ENCODE data around the gene CNTNAP4.

Gene CNTNAP4

DNA sequence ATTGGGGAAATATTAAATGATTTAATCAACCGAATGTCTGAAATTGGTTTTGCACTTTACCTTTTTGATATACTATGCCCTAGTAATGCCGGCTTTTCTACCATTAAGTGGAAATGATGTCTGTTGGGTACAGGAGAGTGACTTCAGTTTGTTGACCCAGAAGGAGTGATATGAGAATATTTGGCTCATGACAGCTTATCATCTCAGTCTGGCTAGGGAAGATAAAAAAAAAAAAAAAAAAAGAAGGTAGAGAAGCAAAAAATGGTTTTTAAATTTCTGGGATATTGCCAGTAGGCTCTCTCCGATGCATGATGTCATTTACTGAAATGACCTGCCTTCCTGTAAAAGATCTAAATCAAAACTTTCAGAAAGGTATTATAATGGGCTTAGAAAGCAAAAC lies 69.0 kb downstream of the CNTNAP4 start:
- Mint-ChIP-seq H3K4me1 (no peaks in the 10 kb centered on the region), H3K27ac (no peak overlapping the region), H3K4me3 (no peak overlapping the region), H3K36me3 (no peaks in the 10 kb centered on the region), H3K27me3 (peaks cover 2% of the 10 kb centered on the region), H3K9me3 (peaks cover 7% of the 10 kb centered on the region)

DNA sequence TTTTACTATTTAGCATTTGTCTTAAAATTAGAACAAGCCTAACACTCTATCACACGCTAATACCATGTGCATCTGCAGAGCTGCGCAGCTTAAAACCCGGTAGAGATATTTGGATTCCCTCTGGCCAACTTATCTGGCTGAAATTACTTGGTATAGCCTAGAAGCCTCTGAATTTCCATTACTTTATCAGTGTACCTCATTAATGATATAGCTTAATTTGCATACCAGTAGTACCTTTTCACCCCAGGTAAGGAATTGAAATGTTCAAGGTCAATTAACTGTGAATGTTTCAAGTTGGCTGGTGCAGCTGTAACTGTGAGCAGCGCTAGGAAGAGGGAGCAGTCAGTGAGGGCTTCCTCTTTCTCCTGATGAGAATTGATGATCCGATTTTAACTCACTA lies 74.2 kb downstream of the CNTNAP4 start:
- no peak overlapping the region for H3K27ac Mint-ChIP-seq

DNA sequence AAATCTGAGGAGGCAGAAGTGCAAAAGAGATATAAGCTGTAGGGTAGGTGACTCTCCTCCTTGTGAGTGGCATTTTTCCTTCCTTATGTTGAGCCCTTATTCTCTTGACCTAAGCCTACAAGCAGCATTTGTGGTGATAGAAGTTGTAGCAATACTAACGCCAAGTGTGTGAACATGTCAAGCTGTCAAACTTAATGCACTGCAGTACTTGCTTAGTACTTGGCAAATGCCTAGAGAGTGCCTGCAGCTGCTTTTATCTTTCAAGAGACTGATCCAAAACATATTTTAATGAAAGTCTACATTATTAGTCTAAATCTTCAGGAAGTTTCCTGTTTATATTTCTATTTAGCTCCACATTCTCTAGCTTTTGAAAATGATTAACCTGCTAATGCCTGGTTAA lies 83.2 kb downstream of the CNTNAP4 start:
- Mint-ChIP-seq H3K27me3 (no peaks in the 10 kb centered on the region), H3K4me3 (no peak overlapping the region), H3K9me3 (peaks cover 15% of the 10 kb centered on the region), H3K4me1 (no peaks in the 10 kb centered on the region), H3K36me3 (no peaks in the 10 kb centered on the region), H3K27ac (no peak overlapping the region)

More for the DNA sequence above, 74.2 kb downstream of the CNTNAP4 start:
- no peak overlapping the region for H3K4me3 Mint-ChIP-seq
- no peaks in the 10 kb centered on the region for H3K4me1 Mint-ChIP-seq
- peaks cover 5% of the 10 kb centered on the region for H3K9me3 Mint-ChIP-seq
- peaks cover 2% of the 10 kb centered on the region for H3K27me3 Mint-ChIP-seq
- no peaks in the 10 kb centered on the region for H3K36me3 Mint-ChIP-seq

DNA sequence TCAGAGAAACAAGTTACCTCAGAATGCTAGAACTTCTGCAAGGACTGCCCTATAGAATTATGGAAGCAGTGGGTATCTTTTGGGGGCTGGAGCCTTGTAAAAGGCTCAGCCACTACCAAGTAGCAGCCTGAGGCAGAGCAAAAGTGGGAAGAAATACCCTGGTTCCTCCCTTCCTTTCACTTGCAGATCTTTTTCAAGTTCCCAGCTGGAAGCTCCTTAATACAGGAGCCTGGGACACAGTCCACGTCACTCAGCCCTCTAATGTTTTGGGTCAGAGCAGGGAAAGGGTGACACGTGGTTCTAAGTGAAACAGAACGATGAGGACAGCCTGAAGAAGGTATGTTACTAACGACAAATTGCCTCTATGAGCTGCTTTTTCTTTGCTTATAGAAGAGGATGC lies 93.1 kb downstream of the CNTNAP4 start:
- Mint-ChIP-seq H3K4me1 (no peaks in the 10 kb centered on the region), H3K27ac (no peak overlapping the region), H3K4me3 (no peak overlapping the region), H3K36me3 (no peaks in the 10 kb centered on the region), H3K9me3 (peaks cover 4% of the 10 kb centered on the region), H3K27me3 (no peaks in the 10 kb centered on the region)

DNA sequence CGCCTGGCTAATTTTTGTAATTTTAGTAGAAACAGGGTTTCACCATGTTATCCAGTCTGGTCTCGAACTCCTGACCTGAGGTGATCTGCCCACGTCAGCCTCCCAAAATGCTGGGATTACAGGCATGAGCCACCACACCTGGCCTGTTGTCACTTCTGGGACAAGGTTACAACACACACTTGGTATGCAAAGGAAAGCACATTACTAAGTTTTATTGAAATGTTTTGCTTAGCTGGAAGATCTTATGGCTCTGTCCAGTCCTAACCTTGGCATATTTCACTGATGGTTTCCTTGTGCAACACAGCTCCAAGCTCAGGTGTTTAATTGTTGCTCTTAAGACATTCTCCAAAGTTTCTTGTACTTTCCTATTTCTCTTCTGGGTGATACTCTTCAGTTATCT lies 94.2 kb downstream of the CNTNAP4 start:
- Mint-ChIP-seq H3K9me3 (peaks cover 10% of the 10 kb centered on the region), H3K4me3 (no peak overlapping the region), H3K36me3 (no peaks in the 10 kb centered on the region), H3K4me1 (no peaks in the 10 kb centered on the region), H3K27ac (no peak overlapping the region), H3K27me3 (no peaks in the 10 kb centered on the region)

DNA sequence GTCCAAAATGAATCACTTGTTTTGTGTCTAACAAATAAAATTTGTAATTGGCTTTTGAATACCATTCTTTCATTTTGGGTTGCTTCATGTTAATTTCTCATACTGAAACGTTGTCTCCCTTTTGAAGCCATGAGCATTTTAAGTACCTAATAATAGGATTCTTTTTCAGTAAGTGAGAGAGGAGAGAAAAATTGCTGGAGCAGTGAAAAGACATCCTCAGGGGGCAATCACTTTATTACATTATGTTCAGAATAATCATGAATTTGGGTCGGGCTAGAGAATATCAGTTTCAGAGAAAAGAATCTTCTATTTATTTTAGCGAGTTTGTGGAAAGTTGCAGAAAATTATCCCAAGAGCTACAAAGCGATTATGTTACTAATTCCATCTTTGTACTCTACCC lies 96.8 kb downstream of the CNTNAP4 start:
- H3K9me3 Mint-ChIP-seq = peaks cover 13% of the 10 kb centered on the region
- no peak overlapping the region for H3K27ac Mint-ChIP-seq
- no peaks in the 10 kb centered on the region for H3K27me3 Mint-ChIP-seq
- no peaks in the 10 kb centered on the region for H3K36me3 Mint-ChIP-seq
- H3K4me1 Mint-ChIP-seq = no peaks in the 10 kb centered on the region
- H3K4me3 Mint-ChIP-seq = no peak overlapping the region

DNA sequence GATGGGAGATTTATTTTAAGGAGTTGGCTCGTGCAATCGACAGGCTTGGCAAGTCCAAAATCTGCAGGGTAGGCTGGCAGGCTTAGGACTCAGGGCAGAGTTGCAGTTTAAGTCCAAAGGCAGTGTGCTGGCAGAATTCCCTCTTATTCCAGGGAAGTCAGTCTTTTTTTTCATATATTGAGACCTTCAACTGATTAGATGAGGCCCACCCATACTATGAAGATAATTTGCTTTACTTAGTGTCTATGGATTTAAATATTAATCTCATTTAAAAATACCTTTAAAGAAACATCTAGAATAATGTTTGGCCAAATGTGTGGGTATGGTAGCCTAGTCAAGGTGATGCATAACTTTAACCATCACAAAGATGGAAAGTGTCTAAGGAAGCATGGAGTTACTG lies 99.8 kb downstream of the CNTNAP4 start:
- Mint-ChIP-seq H3K4me3 (no peak overlapping the region), H3K27me3 (no peaks in the 10 kb centered on the region), H3K36me3 (no peaks in the 10 kb centered on the region), H3K4me1 (no peaks in the 10 kb centered on the region), H3K27ac (no peak overlapping the region), H3K9me3 (peaks cover 9% of the 10 kb centered on the region)

DNA sequence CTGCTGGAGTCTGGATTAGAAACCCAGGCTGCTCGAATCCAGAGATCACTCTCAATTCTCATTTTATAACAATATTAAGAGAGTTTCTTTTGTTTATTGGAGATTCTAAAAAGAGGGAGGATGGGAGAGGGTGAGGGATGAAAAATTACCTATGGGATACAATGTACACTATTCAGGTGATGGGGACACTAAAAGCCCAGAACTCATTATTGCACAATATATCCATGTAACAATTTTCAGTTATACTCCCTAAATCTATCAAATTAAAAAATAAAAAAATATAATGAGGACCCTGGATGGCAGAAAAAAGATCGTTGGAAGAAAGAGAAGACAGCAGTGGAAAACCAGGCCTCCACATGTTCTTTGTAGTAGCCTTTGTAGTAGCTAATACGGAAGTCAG lies 100.8 kb downstream of the CNTNAP4 start:
- Mint-ChIP-seq H3K27ac (no peak overlapping the region), H3K9me3 (peaks cover 10% of the 10 kb centered on the region), H3K4me3 (no peak overlapping the region), H3K4me1 (no peaks in the 10 kb centered on the region), H3K36me3 (no peaks in the 10 kb centered on the region), H3K27me3 (no peaks in the 10 kb centered on the region)

DNA sequence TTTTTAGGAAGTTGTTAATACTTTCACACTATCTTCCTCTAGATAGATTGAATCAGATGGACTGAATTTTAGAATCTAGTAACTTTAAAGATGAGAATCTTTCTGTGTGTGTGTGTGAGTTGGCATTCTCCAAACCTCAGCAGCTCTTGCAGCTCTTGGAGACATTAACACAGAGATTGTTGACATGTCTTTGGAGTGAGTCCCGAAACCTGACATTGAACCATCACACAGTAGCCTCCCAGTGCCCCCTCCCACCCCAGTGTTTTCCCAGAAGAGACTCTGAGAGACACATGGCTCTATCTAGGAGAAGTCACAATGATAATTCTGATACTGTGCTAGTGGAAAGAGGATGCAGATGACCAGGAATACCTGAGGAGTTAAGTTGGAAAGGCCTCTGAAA lies 103.9 kb downstream of the CNTNAP4 start:
- no peaks in the 10 kb centered on the region for H3K27me3 Mint-ChIP-seq
- no peaks in the 10 kb centered on the region for H3K4me1 Mint-ChIP-seq
- no peak overlapping the region for H3K27ac Mint-ChIP-seq
- no peak overlapping the region for H3K4me3 Mint-ChIP-seq
- peaks cover 13% of the 10 kb centered on the region for H3K9me3 Mint-ChIP-seq
- no peaks in the 10 kb centered on the region for H3K36me3 Mint-ChIP-seq

DNA sequence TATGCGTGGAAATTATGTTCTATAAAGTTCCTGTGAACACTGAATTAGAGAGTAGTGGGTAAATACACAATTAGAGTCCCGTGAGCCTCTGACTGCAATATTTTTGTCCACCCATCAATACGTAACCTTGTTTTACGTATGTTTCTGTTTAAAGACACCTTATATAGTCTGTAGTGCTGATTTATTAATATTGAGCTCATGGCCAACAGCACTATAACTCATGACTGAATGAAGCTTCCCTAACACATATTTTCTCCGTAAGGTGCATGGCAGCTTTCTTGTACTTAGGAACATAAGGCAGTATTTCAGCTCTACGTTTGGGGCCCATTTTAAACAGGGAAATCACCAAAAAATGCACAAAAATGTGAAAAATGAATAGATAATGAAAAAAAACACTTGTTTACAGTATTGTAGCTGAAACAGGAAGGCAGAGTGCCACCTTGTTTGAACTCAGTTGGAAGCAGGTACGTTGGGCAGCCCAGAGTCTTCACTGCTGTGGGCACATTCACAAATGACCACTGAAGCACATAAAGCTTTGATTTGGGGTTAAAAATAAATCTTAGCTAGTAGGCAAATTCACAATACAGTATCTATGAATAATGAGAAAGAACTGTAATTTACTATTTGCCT lies 108.5 kb downstream of the CNTNAP4 start:
- Mint-ChIP-seq H3K4me1 (no peaks in the 10 kb centered on the region), H3K36me3 (no peaks in the 10 kb centered on the region), H3K27ac (no peak overlapping the region), H3K27me3 (no peaks in the 10 kb centered on the region), H3K4me3 (no peak overlapping the region), H3K9me3 (peaks cover 8% of the 10 kb centered on the region)

DNA sequence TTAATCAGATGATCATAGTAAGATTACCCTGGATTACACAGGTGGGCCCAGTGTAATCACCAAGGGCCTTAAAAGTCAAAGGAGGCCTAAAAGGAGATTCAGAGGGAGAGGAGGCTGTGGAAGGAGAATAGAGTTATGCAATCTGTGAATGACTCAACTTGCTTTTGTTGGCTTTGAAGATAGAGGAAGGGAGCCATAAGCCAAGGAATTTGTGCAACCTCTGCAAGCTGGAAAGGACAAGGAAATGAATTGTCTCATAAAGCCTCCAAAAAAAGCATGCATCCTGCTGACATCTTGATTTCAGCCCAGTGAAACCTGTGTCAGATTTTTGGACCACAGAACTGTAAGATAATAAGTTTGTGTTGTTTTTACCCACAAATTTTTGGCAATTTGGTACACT lies 109.6 kb downstream of the CNTNAP4 start:
- Mint-ChIP-seq H3K4me3 (no peak overlapping the region), H3K27me3 (no peaks in the 10 kb centered on the region), H3K27ac (no peak overlapping the region), H3K36me3 (no peaks in the 10 kb centered on the region), H3K9me3 (peaks cover 8% of the 10 kb centered on the region), H3K4me1 (no peaks in the 10 kb centered on the region)

DNA sequence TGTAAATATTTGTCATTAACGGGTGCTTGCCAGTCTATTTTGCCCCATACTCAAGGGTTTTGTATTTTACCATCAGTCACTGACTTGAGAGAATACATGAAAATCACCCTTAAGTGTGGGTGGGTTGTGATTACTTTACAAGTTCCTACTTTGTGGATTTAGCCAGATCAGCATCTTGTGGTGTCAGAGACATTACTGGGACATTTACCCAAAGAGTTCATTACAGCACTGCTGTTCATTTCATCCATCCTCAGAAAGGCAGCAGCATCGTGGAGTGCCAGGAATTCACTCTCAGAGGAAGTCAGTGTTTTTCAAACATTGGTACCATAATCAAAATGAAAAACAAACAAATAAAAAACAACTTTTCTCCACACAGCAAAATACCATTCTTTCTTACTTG lies 110.8 kb downstream of the CNTNAP4 start:
- H3K27ac Mint-ChIP-seq = no peak overlapping the region
- no peaks in the 10 kb centered on the region for H3K36me3 Mint-ChIP-seq
- H3K27me3 Mint-ChIP-seq = no peaks in the 10 kb centered on the region
- no peaks in the 10 kb centered on the region for H3K4me1 Mint-ChIP-seq
- peaks cover 8% of the 10 kb centered on the region for H3K9me3 Mint-ChIP-seq
- no peak overlapping the region for H3K4me3 Mint-ChIP-seq

DNA sequence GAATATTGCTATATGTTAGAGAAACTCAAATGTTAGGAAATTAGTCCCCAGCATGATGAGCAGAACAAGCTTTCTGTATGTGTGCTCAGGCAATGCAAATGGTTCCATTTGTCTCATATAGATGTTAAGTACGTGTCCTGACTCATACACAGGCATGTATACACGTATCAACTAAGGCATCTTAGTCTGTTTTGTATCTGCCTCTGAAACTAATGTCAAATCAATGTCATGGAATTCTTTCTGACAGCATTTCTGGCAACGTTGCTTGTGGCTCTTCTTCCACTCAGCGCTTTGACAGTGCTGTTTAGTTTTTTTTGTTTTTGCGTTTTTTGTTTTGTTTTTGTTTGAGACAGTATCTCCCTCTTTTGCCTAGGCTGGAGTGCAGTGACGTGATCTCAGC lies 111.9 kb downstream of the CNTNAP4 start:
- Mint-ChIP-seq H3K27me3 (no peaks in the 10 kb centered on the region), H3K27ac (no peak overlapping the region), H3K36me3 (no peaks in the 10 kb centered on the region), H3K9me3 (no peaks in the 10 kb centered on the region), H3K4me3 (no peak overlapping the region), H3K4me1 (no peaks in the 10 kb centered on the region)

DNA sequence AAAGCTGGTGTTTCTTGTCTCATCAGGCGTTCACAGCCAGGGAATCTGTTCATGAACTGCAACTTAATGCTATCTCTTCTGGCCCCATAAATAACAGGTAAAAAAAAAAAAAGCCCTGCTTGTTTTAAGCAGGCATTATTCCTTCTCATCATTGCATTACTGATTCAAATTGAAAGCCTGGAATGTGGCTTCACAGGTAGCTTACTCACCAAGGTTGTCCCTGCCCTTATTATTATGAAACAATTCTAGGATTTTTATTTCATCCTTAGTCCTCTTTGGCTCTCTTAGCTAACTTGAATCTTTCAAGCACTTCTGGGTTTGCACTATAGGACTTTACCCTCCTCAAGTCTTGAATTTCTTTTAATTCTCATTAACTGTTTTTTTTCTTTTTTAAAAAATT lies 113.3 kb downstream of the CNTNAP4 start:
- Mint-ChIP-seq H3K9me3 (no peaks in the 10 kb centered on the region), H3K36me3 (no peaks in the 10 kb centered on the region), H3K4me3 (no peak overlapping the region), H3K4me1 (no peaks in the 10 kb centered on the region), H3K27me3 (no peaks in the 10 kb centered on the region), H3K27ac (no peak overlapping the region)

DNA sequence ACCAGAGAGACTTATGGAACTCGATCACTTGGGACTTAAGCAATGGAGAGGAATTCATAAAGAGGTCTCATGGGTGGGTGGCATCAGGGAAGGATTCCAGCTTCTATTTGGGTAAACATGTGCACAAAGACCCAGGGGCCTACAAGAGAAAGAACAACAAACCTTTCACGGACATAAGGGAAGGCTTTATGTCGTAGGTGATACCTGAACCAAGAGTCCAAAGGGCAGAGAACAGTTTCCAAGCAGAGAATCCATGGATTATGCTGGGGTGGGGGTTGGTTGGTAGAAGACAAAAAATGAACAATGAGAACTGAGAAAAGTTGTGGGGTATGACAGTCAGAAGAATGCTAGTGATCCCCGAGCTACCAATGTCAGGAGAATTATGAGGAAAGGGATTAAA lies 119.8 kb downstream of the CNTNAP4 start:
- H3K27me3 Mint-ChIP-seq = no peaks in the 10 kb centered on the region

DNA sequence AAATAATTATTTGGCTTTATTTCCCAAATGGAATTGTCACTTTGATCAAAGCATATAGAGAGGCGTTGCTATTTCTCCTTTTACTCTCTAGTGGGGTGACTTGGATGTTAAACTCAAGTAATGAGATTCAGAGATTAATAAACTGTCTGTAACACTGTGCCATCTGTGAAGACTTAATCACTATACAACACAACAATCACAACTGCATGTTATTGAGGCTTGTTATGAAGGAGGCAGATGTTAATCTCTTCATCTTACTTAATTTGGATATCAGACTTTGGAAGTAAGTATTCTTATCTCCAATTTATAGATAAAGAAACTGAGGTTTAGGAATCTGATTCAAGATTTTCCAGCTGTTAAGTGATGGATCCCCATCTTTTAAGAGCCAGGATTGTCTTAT lies 132.5 kb downstream of the CNTNAP4 start:
- Mint-ChIP-seq H3K4me3 (no peak overlapping the region), H3K36me3 (no peaks in the 10 kb centered on the region), H3K27me3 (no peaks in the 10 kb centered on the region), H3K9me3 (peaks cover 3% of the 10 kb centered on the region), H3K4me1 (no peaks in the 10 kb centered on the region), H3K27ac (no peak overlapping the region)

More for the DNA sequence above, 119.8 kb downstream of the CNTNAP4 start:
- Mint-ChIP-seq H3K4me3 (no peak overlapping the region), H3K27ac (no peak overlapping the region), H3K36me3 (no peaks in the 10 kb centered on the region), H3K9me3 (no peaks in the 10 kb centered on the region), H3K4me1 (no peaks in the 10 kb centered on the region)

DNA sequence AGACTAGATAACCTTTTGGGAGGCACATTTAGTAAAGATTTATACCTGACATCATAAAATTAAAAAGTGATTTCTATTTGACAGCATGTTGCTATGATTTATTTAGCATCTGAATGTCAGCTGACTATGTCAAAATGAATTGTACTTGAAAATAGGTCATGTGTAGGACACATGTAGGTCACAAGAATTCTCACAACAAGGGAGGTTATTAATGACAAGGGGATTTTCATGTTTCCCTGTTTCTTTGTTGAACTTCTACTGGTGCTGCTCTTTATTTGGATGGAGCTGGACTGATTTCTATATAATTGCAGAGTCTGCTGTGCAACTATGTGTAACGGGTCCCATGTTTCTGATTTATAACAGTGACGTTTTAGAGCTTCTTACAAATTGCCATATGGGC lies 144.4 kb downstream of the CNTNAP4 start:
- Mint-ChIP-seq H3K36me3 (no peaks in the 10 kb centered on the region), H3K27me3 (no peaks in the 10 kb centered on the region), H3K9me3 (peaks cover 4% of the 10 kb centered on the region), H3K27ac (no peak overlapping the region), H3K4me3 (no peak overlapping the region), H3K4me1 (no peaks in the 10 kb centered on the region)

Data from activated naive CD4-positive, alpha-beta T cell treated with anti-CD3 and anti-CD28 coated beads, Interleukin-2, amount 50 U/mL, for 24 hours (primary cell).